Progenitor cell of endocrine pancreas (in vitro differentiated cells): ENCODE results near the gene MYO1G. TPM values are rescaled to one million over a fixed set of nuclear protein-coding genes. Genes with fewer than 3 reads are reported as not detected.

Experiments
- DNase-seq: peaks from one replicate; pipeline ENCODE4 v3.0.0; 2021; ENCODE audit warnings: low spot score; ENCODE audit not compliant: unreplicated experiment
- H3K27ac Mint-ChIP-seq: 2 replicates; pipeline ENCODE4 v1.8.0; 2021; ENCODE audit warnings: mild to moderate bottlenecking, moderate library complexity, mixed read lengths
- H3K27me3 Mint-ChIP-seq: 2 replicates; pipeline ENCODE4 v1.8.0; 2021; ENCODE audit warnings: mixed read lengths
- H3K36me3 Mint-ChIP-seq: 2 replicates; pipeline ENCODE4 v1.8.0; 2022; ENCODE audit warnings: mixed read lengths; ENCODE audit not compliant: insufficient read depth
- H3K4me1 Mint-ChIP-seq: 2 replicates; pipeline ENCODE4 v1.8.0; 2021; ENCODE audit warnings: low read depth, mixed read lengths
- H3K4me3 Mint-ChIP-seq: 2 replicates; pipeline ENCODE4 v1.8.0; 2021; ENCODE audit warnings: low read depth, mild to moderate bottlenecking, moderate library complexity, mixed read lengths
- H3K9me3 Mint-ChIP-seq: 2 replicates; pipeline ENCODE4 v1.8.0; 2021; ENCODE audit warnings: low read depth, mixed read lengths
- total RNA-seq: library from RNA; stranded (reverse); gene quantifications from 2 replicates; pipeline ENCODE4 v1.2.1, GENCODE V29; 2021
- TF ChIP-seq, protein P1 (sequence below): fragments of 200-600 bp; sonication (generic); IDR thresholded peaks from one replicate; pipeline ENCODE4 v1.5.0; 2021; ENCODE audit warnings: antibody characterized with exemption, mild to moderate bottlenecking; ENCODE audit not compliant: unreplicated experiment

Gene MYO1G
- total RNA-seq, 1 donor from 2014 or later = 0.67 TPM

DNA sequence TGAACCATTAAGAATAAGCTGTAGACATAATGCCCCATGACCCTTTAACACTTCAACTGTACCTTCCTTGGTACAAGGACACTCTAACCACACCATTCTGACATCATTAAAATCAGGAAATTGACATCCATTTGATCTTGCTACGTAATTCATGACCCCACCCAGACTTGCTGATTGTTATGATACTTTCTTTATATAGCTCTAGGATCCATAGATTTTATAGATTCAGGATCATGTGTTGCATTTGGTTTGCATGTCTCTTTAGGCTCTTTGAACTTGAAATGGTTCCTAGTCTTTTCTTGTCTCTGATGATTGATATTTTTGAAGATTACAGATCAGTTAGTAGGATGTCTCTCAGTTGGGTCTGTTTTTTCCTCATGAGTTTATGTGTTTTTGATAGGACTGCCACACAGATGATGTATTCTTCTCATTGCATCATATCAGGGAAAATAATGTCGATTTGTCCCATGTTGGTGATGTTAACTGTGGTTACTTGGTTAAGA, 34.7 kb upstream of the MYO1G start:
- TF ChIP-seq, protein P1, sequence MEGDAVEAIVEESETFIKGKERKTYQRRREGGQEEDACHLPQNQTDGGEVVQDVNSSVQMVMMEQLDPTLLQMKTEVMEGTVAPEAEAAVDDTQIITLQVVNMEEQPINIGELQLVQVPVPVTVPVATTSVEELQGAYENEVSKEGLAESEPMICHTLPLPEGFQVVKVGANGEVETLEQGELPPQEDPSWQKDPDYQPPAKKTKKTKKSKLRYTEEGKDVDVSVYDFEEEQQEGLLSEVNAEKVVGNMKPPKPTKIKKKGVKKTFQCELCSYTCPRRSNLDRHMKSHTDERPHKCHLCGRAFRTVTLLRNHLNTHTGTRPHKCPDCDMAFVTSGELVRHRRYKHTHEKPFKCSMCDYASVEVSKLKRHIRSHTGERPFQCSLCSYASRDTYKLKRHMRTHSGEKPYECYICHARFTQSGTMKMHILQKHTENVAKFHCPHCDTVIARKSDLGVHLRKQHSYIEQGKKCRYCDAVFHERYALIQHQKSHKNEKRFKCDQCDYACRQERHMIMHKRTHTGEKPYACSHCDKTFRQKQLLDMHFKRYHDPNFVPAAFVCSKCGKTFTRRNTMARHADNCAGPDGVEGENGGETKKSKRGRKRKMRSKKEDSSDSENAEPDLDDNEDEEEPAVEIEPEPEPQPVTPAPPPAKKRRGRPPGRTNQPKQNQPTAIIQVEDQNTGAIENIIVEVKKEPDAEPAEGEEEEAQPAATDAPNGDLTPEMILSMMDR = no peak
- no peak for DNase-seq
- peaks cover 5% of the 10 kb centered on the region for H3K9me3 Mint-ChIP-seq
- H3K27me3 Mint-ChIP-seq = no peaks in the 10 kb centered on the region
- peaks cover 7% of the 10 kb centered on the region for H3K4me1 Mint-ChIP-seq
- H3K27ac Mint-ChIP-seq = no peak overlapping the region
- H3K4me3 Mint-ChIP-seq = no peak overlapping the region
- peaks cover 22% of the 10 kb centered on the region for H3K36me3 Mint-ChIP-seq

DNA sequence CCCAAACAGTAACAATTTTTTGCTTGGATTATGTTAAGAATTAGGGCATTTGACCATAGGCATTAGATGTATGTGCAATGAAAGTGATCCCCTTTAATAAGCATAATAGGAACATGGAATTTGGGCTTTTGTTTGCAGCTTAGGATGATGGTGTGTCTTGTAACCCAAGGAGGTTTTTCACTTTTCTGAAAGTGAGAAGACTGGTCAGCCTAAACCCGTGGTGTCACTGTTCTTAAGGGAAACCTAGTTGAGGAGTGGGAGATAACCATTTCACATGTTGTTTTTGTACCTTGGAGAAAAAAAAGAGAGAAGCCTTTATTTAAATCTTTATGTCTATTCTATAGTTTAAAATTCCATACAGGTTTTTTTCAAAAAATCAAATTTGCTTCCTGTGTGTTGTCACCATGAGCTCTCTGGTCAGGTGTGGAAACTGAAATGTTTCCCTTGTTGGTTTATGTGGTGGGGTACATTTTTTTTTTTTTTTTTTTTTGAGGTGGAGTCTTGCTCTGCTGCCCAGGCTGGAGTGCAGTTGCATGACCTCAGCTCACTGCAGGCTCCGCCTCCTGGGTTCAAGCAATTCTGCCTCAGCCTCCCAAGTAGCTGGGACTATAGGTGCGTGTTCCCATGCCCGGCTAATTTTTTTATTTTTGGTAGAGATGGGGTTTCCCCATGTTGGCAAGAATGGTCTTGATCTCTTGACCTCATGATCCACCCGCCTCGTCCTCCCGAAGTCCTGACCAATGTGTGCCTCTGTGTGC, 28.9 kb upstream of the MYO1G start:
- Mint-ChIP-seq H3K36me3 (peaks cover 6% of the 10 kb centered on the region), H3K4me1 (no peaks in the 10 kb centered on the region), H3K9me3 (no peaks in the 10 kb centered on the region), H3K27me3 (no peaks in the 10 kb centered on the region), H3K27ac (no peak overlapping the region), H3K4me3 (no peak overlapping the region)
- DNase-seq = no peak
- TF ChIP-seq, protein P1 = no peak

DNA sequence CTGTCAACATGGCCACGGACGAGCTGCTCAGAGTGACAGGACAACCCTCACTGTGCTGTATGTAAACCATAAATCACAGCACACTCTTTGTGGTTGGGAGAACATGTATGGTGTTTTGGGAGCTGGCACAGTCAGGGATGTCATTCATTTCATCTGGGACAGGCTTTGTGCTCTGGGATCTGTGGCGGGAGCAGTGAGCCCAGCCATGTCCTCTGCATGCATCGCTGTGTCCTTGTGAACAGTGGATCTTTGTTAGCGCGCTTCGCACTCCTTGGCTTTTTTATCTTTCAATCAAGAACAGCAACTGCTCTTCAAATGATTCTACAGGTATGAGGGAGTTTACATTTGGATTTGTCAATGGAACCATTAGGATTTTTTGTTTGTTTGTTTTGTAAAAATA, 28.3 kb upstream of the MYO1G start:
- H3K36me3 Mint-ChIP-seq = peaks cover 5% of the 10 kb centered on the region
- H3K4me3 Mint-ChIP-seq = no peak overlapping the region
- TF ChIP-seq, protein P1 = no peak
- no peak for DNase-seq
- no peaks in the 10 kb centered on the region for H3K9me3 Mint-ChIP-seq
- no peaks in the 10 kb centered on the region for H3K27me3 Mint-ChIP-seq
- H3K4me1 Mint-ChIP-seq = no peaks in the 10 kb centered on the region
- H3K27ac Mint-ChIP-seq = no peak overlapping the region

DNA sequence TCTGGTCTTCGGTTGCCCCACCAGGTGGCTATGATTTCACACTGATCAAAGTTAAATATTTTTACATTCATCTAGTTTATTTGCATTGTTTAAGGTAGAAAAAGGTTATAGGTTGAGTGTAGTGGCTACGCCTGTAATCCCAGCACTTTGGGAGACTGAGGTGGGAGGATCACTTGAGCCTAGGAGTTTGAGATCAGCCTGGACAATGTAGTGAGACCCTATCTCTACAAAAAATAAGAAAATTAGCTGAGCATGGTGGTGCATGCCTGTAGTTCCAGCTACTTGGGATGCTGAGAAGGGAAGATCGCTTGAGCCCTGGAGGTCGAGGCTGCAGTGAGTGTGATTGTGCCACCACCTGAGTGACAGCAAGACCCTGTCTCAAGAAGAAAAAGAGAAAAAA, 25.0 kb upstream of the MYO1G start:
- DNase-seq = no peak
- peaks cover 4% of the 10 kb centered on the region for H3K36me3 Mint-ChIP-seq
- peaks cover 7% of the 10 kb centered on the region for H3K4me1 Mint-ChIP-seq
- no peaks in the 10 kb centered on the region for H3K27me3 Mint-ChIP-seq
- no peaks in the 10 kb centered on the region for H3K9me3 Mint-ChIP-seq
- no peak overlapping the region for H3K4me3 Mint-ChIP-seq
- TF ChIP-seq, protein P1 = no peak
- no peak overlapping the region for H3K27ac Mint-ChIP-seq

DNA sequence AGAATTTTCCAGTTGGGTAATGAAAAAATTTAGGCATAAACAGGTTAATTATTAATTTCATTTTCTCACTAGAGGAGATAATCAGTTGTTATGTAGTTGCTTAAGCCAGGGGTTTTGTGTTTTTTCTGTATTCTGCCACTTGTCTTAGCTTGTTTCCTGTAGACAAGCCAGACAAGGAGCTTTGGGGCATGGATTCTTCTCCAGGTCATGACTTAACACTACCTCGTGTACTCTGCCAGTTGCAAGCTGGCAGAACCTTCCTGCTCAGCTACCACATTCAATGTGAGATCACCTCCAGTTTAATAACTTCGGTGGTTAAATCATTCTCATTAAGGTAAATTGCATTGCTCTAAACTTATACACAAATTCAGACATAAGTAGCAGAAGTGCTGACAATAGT, 23.0 kb upstream of the MYO1G start:
- H3K4me1 Mint-ChIP-seq = peaks cover 10% of the 10 kb centered on the region
- DNase-seq = no peak
- no peak overlapping the region for H3K4me3 Mint-ChIP-seq
- TF ChIP-seq, protein P1 = no peak
- no peaks in the 10 kb centered on the region for H3K27me3 Mint-ChIP-seq
- H3K27ac Mint-ChIP-seq = peak overlapping the region; percentile 41
- no peaks in the 10 kb centered on the region for H3K9me3 Mint-ChIP-seq
- H3K36me3 Mint-ChIP-seq = peaks cover 4% of the 10 kb centered on the region
